HL-60 (cell line): ENCODE data around the gene UNK.

ENCODE experiments used
- DNase-seq, 2 experiments: peaks; one replicate each; pipeline ENCODE4 v3.0.0-alpha.2; 2010 to 2020; ENCODE audit warnings: low read depth in 1 of 2, low spot score in 1 of 2
- H3K27ac ChIP-seq: fragments of 250-450 bp; sonication (Bioruptor Pico); replicated peaks from 2 replicates; pipeline ENCODE4 v1.5.1; 2020; ENCODE audit warnings: mild to moderate bottlenecking, moderate library complexity
- H3K27me3 ChIP-seq: fragments of 250-450 bp; sonication (Bioruptor Pico); 2 replicates; pipeline ENCODE4 v1.5.1; 2021; ENCODE audit warnings: mild to moderate bottlenecking, moderate library complexity; ENCODE audit not compliant: insufficient read depth, poor library complexity, severe bottlenecking
- H3K4me3 ChIP-seq: replicated peaks from 2 replicates; pipeline ENCODE4 v1.5.1; 2011; ENCODE audit warnings: mild to moderate bottlenecking, control low read depth, low read length; ENCODE audit not compliant: insufficient read depth
- GABPA ChIP-seq: IDR thresholded peaks from 2 replicates; pipeline ENCODE4 v1.6.1; 2012; ENCODE audit warnings: low read depth
- POLR2AphosphoS5 ChIP-seq: IDR thresholded peaks from 2 replicates; pipeline ENCODE4 v1.6.1; 2012; ENCODE audit warnings: low read depth
- SPI1 ChIP-seq: IDR thresholded peaks from 2 replicates; pipeline ENCODE4 v1.6.1; 2012; ENCODE audit warnings: low read depth, mild to moderate bottlenecking, borderline replicate concordance
- TF ChIP-seq, protein P1 (sequence below): IDR thresholded peaks from 2 replicates; pipeline ENCODE4 v1.6.1; 2012; ENCODE audit warnings: low read depth; ENCODE audit not compliant: insufficient replicate concordance
- TF ChIP-seq, protein P2 (sequence below): IDR thresholded peaks from one replicate; pipeline ENCODE4 v1.5.1; 2011; ENCODE audit warnings: low read length, control low read depth, inconsistent platforms; ENCODE audit not compliant: insufficient read depth

Gene UNK

DNA sequence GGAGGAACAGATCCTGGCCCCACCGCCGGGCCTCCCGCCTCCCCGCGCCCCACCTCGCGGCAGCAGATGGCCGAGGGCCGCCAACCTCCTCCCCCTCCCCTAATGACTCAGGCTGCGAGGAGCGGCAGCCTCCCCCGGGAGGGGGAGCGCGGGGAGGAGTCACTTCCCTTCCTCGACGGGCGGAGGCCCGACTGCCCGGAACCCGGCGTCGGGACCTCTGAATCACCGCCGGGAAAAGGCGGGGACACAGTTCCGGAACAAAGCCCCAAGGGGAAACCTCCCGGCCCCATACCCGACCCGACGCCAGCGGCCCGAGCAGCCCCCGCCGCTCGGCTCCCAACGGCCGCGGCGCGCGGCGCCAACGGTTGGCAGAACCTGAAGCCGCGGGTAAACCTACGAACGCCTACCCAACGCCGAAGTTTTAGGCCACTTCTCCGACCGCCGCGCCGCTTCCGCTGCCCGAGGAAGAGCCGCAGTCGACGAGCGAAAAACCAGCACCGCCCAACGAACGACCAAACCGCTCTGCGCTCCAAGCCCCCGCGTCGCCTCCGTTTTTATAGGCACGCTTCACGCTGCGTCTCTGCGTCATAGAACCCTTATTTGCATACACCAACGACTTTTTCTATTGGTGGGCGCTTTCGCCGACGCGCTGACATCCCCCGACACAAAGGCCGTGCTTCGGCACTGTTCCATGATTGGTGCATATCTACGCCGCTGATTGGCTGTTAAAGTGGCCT, 5.2 kb upstream of the UNK start:
- H3K27me3 ChIP-seq: no peaks in the 10 kb centered on the region
- peak overlapping the region; percentile 89 for H3K27ac ChIP-seq
- TF ChIP-seq, protein P1, sequence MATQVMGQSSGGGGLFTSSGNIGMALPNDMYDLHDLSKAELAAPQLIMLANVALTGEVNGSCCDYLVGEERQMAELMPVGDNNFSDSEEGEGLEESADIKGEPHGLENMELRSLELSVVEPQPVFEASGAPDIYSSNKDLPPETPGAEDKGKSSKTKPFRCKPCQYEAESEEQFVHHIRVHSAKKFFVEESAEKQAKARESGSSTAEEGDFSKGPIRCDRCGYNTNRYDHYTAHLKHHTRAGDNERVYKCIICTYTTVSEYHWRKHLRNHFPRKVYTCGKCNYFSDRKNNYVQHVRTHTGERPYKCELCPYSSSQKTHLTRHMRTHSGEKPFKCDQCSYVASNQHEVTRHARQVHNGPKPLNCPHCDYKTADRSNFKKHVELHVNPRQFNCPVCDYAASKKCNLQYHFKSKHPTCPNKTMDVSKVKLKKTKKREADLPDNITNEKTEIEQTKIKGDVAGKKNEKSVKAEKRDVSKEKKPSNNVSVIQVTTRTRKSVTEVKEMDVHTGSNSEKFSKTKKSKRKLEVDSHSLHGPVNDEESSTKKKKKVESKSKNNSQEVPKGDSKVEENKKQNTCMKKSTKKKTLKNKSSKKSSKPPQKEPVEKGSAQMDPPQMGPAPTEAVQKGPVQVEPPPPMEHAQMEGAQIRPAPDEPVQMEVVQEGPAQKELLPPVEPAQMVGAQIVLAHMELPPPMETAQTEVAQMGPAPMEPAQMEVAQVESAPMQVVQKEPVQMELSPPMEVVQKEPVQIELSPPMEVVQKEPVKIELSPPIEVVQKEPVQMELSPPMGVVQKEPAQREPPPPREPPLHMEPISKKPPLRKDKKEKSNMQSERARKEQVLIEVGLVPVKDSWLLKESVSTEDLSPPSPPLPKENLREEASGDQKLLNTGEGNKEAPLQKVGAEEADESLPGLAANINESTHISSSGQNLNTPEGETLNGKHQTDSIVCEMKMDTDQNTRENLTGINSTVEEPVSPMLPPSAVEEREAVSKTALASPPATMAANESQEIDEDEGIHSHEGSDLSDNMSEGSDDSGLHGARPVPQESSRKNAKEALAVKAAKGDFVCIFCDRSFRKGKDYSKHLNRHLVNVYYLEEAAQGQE: peak; percentile 79
- TF ChIP-seq GABPA: peak; percentile 40; the same call in 1 of the 2 replicates
- peak; percentile 66 for TF ChIP-seq SPI1
- TF ChIP-seq, protein P2, sequence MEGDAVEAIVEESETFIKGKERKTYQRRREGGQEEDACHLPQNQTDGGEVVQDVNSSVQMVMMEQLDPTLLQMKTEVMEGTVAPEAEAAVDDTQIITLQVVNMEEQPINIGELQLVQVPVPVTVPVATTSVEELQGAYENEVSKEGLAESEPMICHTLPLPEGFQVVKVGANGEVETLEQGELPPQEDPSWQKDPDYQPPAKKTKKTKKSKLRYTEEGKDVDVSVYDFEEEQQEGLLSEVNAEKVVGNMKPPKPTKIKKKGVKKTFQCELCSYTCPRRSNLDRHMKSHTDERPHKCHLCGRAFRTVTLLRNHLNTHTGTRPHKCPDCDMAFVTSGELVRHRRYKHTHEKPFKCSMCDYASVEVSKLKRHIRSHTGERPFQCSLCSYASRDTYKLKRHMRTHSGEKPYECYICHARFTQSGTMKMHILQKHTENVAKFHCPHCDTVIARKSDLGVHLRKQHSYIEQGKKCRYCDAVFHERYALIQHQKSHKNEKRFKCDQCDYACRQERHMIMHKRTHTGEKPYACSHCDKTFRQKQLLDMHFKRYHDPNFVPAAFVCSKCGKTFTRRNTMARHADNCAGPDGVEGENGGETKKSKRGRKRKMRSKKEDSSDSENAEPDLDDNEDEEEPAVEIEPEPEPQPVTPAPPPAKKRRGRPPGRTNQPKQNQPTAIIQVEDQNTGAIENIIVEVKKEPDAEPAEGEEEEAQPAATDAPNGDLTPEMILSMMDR: no peak
- TF ChIP-seq POLR2AphosphoS5: peak; percentile 100
- DNase-seq: peak; percentile 99
- H3K4me3 ChIP-seq: peak overlapping the region; percentile 85

GRCh38 chr17:75779987-75780889, 4.4 kb upstream of the UNK start:
- Histone ChIP-seq H3K27ac (peak overlapping the region; percentile 22), H3K4me3 (no peak overlapping the region), H3K27me3 (no peaks in the 10 kb centered on the region)
- no peak for DNase-seq
- TF ChIP-seq GABPA (no peak), SPI1 (no peak), POLR2AphosphoS5 (no peak)
- TF ChIP-seq, protein P2: no peak
- TF ChIP-seq, protein P1: no peak

- Histone ChIP-seq H3K27me3 (no peaks in the 10 kb centered on the region), H3K4me3 (no peak overlapping the region), H3K27ac (peak overlapping the region; percentile 100)
- DNase-seq: peak in 1 of 2 experiments; percentile 70
- TF ChIP-seq, protein P1: no peak
- TF ChIP-seq, protein P2: peak; percentile 72
- TF ChIP-seq GABPA: no peak; the same call in 1 of the 2 replicates
- peak; percentile 84 for TF ChIP-seq SPI1
- TF ChIP-seq POLR2AphosphoS5: no peak
Observed at GRCh38 chr17:75783069-75783783, 1.4 kb upstream of the UNK start.
